Ishikawa (cell line): ENCODE data around the gene CDC45.

Source experiments
- CEBPB ChIP-seq: IDR thresholded peaks from 2 replicates; pipeline ENCODE4 v1.6.1; 2012
- CREB1 ChIP-seq: IDR thresholded peaks from 2 replicates; pipeline ENCODE4 v1.6.1; 2012; ENCODE audit warnings: low read depth
- EGR1 ChIP-seq: IDR thresholded peaks from 2 replicates; pipeline ENCODE4 v1.6.1; 2012
- EP300 ChIP-seq: IDR thresholded peaks from 2 replicates; pipeline ENCODE4 v1.6.1; 2012; ENCODE audit warnings: borderline replicate concordance
- FOXM1 ChIP-seq: IDR thresholded peaks from 2 replicates; pipeline ENCODE4 v1.6.1; 2012; ENCODE audit warnings: low read depth, borderline replicate concordance
- MAX ChIP-seq: IDR thresholded peaks from 2 replicates; pipeline ENCODE4 v1.6.1; 2012
- NFIC ChIP-seq: IDR thresholded peaks from 2 replicates; pipeline ENCODE4 v1.6.1; 2012
- RAD21 ChIP-seq: IDR thresholded peaks from 2 replicates; pipeline ENCODE4 v1.6.1; 2012; ENCODE audit warnings: low read depth
- REST ChIP-seq: IDR thresholded peaks from 2 replicates; pipeline ENCODE4 v1.6.1; 2012; ENCODE audit warnings: low read depth, mild to moderate bottlenecking
- TAF1 ChIP-seq: IDR thresholded peaks from 2 replicates; pipeline ENCODE4 v1.6.1; 2012; ENCODE audit warnings: low read depth, mild to moderate bottlenecking
- TCF12 ChIP-seq: IDR thresholded peaks from 2 replicates; pipeline ENCODE4 v1.6.1; 2012; ENCODE audit warnings: low read depth
- TEAD4 ChIP-seq: IDR thresholded peaks from 2 replicates; pipeline ENCODE4 v1.6.1; 2012
- USF1 ChIP-seq: IDR thresholded peaks from 2 replicates; pipeline ENCODE4 v1.6.1; 2012
- YY1 ChIP-seq: IDR thresholded peaks from 2 replicates; pipeline ENCODE4 v1.6.1; 2012; ENCODE audit warnings: low read depth
- ZBTB7A ChIP-seq: IDR thresholded peaks from 2 replicates; pipeline ENCODE4 v1.6.1; 2012; ENCODE audit warnings: low read depth

CDC45 gene

GRCh38 chr22:19456541-19456940 is 23.2 kb upstream of the CDC45 start:
- no peak for TF ChIP-seq YY1
- TF ChIP-seq MAX, result no peak
- no peak for TF ChIP-seq USF1
- no peak for TF ChIP-seq CREB1
- no peak for TF ChIP-seq TAF1
- TF ChIP-seq ZBTB7A, result no peak
- no peak for TF ChIP-seq REST
- no peak for TF ChIP-seq TEAD4
- no peak for TF ChIP-seq TCF12
- no peak for TF ChIP-seq EGR1
- TF ChIP-seq FOXM1, result no peak
- TF ChIP-seq RAD21, result no peak
- TF ChIP-seq EP300, result no peak
- TF ChIP-seq CEBPB, result no peak
- no peak for TF ChIP-seq NFIC

GRCh38 chr22:19457828-19458428 is 21.8 kb upstream of the CDC45 start:
- TF ChIP-seq TCF12, result no peak
- no peak for TF ChIP-seq TAF1
- TF ChIP-seq YY1, result no peak
- TF ChIP-seq RAD21, result no peak
- no peak for TF ChIP-seq TEAD4
- TF ChIP-seq REST, result no peak

GRCh38 chr22:19460036-19460435 is 19.7 kb upstream of the CDC45 start:
- TF ChIP-seq EP300 (no peak), YY1 (no peak)

- TF ChIP-seq REST (no peak), TEAD4 (no peak), YY1 (no peak), USF1 (no peak), EGR1 (no peak), CREB1 (no peak), ZBTB7A (no peak), NFIC (no peak), CEBPB (no peak), TAF1 (no peak), FOXM1 (no peak), RAD21 (no peak), MAX (no peak)
Measured at GRCh38 chr22:19461506-19461905, 18.2 kb upstream of the CDC45 start.

DNA sequence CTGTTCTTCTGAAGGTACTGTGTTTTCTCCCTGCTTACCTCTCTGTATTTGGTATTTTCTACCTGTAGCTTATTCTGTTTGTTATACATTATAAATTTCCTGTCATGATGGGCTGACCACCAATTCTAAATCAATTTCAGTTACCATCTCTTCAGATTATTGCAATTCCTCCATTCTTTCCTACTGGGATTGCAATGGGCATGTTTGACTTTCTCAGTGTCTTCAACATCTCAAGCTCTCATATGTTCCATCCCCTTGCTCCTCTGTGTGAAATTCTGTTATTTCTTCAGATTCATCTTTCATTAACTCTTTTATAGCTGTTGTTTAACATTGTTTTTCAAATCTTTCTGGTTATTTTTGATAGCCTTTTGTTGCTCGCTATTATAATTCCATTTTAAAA is 16.7 kb upstream of the CDC45 start:
- no peak for TF ChIP-seq EP300
- TF ChIP-seq TEAD4, result no peak
- TF ChIP-seq FOXM1, result no peak
- TF ChIP-seq RAD21, result no peak
- no peak for TF ChIP-seq CEBPB
- no peak for TF ChIP-seq TCF12
- no peak for TF ChIP-seq USF1
